Nephron progenitor cell (in vitro differentiated cells): Measurements from ENCODE around the gene KRT13.
A peak's percentile ranks its signal among the peaks of the same experiment; 100 is the strongest.

Experiments used
- DNase-seq: peaks from one replicate; pipeline ENCODE4 v3.0.0; 2021
- H3K27ac Mint-ChIP-seq: 2 replicates; pipeline ENCODE4 v1.8.0; 2021; ENCODE audit warnings: mild to moderate bottlenecking, moderate library complexity, mixed read lengths
- H3K27me3 Mint-ChIP-seq: 2 replicates; pipeline ENCODE4 v1.8.0; 2021; ENCODE audit warnings: mild to moderate bottlenecking, low read depth, mixed read lengths; ENCODE audit not compliant: poor library complexity
- H3K36me3 Mint-ChIP-seq: 2 replicates; pipeline ENCODE4 v1.8.0; 2021; ENCODE audit warnings: low read depth, mixed read lengths
- H3K4me1 Mint-ChIP-seq: 2 replicates; pipeline ENCODE4 v1.8.0; 2021; ENCODE audit warnings: mixed read lengths
- H3K4me3 Mint-ChIP-seq: 2 replicates; pipeline ENCODE4 v1.8.0; 2021; ENCODE audit warnings: mild to moderate bottlenecking, moderate library complexity, mixed read lengths
- H3K9me3 Mint-ChIP-seq: 2 replicates; pipeline ENCODE4 v1.8.0; 2021; ENCODE audit warnings: mild to moderate bottlenecking, moderate library complexity, mixed read lengths
- TF ChIP-seq, protein P1 (sequence below): fragments of 200-600 bp; sonication (generic); IDR thresholded peaks from 2 replicates; pipeline ENCODE4 v1.5.0; 2021; ENCODE audit warnings: antibody characterized with exemption

Gene KRT13

DNA sequence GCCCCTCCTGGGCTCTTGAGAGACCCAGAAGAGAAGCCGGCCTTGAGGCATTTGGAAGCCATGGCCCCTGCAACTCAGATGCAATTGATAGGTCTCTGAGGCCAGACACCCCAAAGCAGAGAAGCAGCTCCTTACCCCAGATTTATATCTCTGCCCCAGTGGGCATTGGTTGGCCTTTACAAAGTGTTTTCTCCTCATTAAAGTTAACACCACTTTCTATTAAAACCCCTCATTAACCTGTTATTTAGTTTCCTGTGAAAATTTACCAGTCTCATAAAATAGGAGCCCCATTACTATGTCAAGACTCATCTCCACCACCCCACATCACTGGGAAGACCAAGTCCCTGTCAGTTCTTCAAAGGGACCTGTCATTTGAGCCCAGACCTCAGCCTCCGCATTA lies 24.4 kb downstream of the KRT13 start, which contains the start of gene KRT35:
KRT35 (minus strand) TSS at position 116 of the 400 bp plus-strand sequence; CDS start at position 62, 54 bp downstream.
- Mint-ChIP-seq H3K27me3 (peaks cover 15% of the 10 kb centered on the region), H3K36me3 (no peaks in the 10 kb centered on the region), H3K27ac (peak within 1 kb of the TSS; percentile 47), H3K9me3 (no peaks in the 10 kb centered on the region), H3K4me1 (no peaks in the 10 kb centered on the region), H3K4me3 (no peak within 1 kb of the TSS)
- TF ChIP-seq, protein P1, sequence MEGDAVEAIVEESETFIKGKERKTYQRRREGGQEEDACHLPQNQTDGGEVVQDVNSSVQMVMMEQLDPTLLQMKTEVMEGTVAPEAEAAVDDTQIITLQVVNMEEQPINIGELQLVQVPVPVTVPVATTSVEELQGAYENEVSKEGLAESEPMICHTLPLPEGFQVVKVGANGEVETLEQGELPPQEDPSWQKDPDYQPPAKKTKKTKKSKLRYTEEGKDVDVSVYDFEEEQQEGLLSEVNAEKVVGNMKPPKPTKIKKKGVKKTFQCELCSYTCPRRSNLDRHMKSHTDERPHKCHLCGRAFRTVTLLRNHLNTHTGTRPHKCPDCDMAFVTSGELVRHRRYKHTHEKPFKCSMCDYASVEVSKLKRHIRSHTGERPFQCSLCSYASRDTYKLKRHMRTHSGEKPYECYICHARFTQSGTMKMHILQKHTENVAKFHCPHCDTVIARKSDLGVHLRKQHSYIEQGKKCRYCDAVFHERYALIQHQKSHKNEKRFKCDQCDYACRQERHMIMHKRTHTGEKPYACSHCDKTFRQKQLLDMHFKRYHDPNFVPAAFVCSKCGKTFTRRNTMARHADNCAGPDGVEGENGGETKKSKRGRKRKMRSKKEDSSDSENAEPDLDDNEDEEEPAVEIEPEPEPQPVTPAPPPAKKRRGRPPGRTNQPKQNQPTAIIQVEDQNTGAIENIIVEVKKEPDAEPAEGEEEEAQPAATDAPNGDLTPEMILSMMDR, result no peak
- no peak for DNase-seq

DNA sequence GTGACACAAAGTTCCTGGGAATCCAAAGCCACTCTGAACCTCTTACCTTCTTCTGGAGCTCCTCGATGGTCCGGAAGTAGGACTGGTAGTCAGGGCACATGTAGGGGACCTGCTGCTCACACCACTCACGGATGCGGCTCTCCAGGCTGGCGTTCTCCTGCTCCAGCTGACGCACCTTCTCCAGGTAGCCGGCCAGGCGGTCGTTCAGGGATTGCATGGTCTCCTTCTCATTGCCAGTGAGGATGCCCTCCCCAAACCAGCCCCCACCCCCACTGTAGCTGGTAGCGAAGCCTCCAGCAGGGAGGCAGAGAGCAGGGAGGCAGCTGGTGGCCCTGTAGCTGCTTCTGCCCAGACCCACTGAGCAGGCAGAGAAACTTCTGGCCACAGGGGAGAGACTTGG lies 24.8 kb downstream of the KRT13 start:
- no peaks in the 10 kb centered on the region for H3K9me3 Mint-ChIP-seq
- TF ChIP-seq, protein P1, result no peak
- H3K27ac Mint-ChIP-seq, result no peak overlapping the region
- no peak for DNase-seq
- H3K4me1 Mint-ChIP-seq, result no peaks in the 10 kb centered on the region
- no peaks in the 10 kb centered on the region for H3K36me3 Mint-ChIP-seq
- H3K27me3 Mint-ChIP-seq, result peaks cover 15% of the 10 kb centered on the region
- H3K4me3 Mint-ChIP-seq, result no peak overlapping the region

DNA sequence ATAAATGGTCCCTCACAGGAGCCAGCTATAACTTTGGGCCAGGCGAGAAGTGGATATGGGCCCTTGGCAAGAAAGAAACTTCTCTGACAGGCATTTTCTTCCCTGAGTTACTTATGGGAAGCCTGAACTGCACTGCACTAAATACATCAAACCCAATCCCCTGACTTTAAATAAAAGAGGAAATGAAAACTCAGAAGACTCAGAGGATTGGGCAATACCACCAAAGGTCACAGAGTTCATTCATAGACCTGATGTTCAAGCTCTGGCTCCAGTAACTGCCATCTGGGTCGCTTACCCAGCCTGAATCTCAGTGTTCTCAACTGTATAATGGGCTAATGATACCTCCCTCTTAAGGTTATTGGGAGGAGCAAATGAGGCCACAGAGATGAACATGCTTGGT lies 25.3 kb downstream of the KRT13 start:
- TF ChIP-seq, protein P1, result no peak
- H3K9me3 Mint-ChIP-seq, result no peaks in the 10 kb centered on the region
- no peaks in the 10 kb centered on the region for H3K4me1 Mint-ChIP-seq
- H3K4me3 Mint-ChIP-seq, result no peak overlapping the region
- DNase-seq, result no peak
- H3K27ac Mint-ChIP-seq, result no peak overlapping the region
- H3K27me3 Mint-ChIP-seq, result peaks cover 15% of the 10 kb centered on the region
- no peaks in the 10 kb centered on the region for H3K36me3 Mint-ChIP-seq

DNA sequence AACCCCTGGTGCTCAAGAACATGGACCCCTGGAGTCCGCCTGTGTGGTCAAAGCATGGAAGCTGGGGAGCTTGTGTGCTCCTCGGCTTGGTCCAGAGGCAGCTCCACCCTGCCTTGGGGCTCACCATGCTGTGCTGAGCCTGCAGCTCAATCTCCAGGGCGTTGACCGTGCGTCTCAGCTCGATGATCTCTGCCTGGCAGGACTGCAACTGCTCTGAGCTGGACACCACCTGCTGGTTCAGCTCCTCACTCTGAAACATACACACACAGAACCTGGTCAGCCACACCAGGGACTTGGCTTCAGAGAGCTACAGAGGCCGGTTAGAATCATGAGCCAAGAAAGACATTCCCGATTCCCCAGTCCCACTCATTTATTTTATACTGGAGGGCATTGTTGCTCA lies 27.2 kb downstream of the KRT13 start:
- DNase-seq, result no peak
- TF ChIP-seq, protein P1, result no peak
- H3K27ac Mint-ChIP-seq, result no peak overlapping the region
- no peaks in the 10 kb centered on the region for H3K4me1 Mint-ChIP-seq
- no peak overlapping the region for H3K4me3 Mint-ChIP-seq
- H3K36me3 Mint-ChIP-seq, result no peaks in the 10 kb centered on the region
- peaks cover 6% of the 10 kb centered on the region for H3K9me3 Mint-ChIP-seq
- H3K27me3 Mint-ChIP-seq, result peaks cover 13% of the 10 kb centered on the region

DNA sequence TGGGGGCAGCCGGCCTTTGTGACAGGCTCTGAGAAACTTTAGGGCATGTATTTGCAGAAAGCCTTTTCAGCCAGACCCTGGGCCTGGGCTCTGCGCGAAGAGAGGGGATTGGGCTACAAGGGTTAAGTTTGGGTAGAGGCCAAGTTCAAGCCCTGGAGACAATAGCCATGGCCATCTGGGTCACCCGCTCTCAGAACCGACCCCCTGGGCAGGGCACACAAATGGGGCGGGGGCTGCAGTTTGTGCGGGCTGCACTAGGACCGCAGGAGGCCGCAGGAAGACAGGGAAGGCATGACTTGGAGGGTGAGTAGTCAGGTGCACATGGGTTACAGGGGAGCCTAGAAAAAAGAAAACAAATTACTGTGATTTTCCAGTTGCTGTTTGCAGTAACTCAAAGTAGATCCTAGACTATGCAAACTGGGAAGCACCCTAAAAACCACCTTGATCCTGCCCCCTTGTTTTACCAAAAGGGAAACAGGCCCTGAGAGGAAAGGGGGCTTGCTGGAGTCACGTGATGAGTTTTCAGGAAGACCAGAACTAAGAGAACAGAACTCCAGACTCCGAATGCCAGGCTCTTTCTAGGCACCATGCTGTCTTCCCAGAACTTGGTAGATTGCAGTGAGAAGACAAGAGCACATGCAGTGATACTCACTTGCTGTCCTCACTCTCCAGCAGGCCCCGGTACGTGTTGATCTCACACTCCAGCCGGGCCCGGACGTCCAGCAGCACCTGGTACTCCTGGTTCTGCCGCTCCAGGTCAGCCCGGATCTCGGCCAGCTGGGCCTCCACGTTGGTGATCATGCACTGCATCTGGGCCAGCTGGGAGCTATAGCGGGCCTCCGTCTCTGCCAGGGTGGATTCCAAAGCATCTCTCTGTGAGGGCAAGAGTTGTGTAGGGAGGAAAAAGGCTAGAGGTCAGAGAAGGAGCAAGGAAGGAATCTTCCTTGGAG lies 28.3 kb downstream of the KRT13 start:
- H3K27ac Mint-ChIP-seq, result no peak overlapping the region
- H3K4me3 Mint-ChIP-seq, result no peak overlapping the region
- TF ChIP-seq, protein P1, result no peak
- H3K27me3 Mint-ChIP-seq, result peaks cover 17% of the 10 kb centered on the region
- no peak for DNase-seq
- H3K4me1 Mint-ChIP-seq, result no peaks in the 10 kb centered on the region
- no peaks in the 10 kb centered on the region for H3K36me3 Mint-ChIP-seq
- peaks cover 12% of the 10 kb centered on the region for H3K9me3 Mint-ChIP-seq

DNA sequence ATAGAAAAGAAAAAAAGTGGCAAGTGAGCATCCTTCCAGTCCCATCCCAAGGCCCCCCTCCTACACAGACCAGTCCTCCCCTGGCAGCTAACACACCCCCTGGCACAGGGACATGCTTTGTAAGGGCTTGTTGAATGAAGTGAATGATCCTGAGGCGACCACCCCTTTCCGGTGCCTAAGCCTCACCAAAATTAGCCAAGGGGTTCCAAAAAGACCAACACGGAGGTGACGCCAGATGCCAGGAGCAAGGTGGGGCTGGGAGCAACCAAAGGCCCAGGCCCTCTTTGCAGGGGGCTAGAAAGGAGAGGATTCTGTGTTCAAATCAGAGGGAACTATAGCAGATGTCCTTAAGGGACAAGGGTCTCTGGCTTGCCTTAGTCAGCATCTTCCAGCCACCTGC lies 30.0 kb downstream of the KRT13 start:
- TF ChIP-seq, protein P1, result no peak
- Mint-ChIP-seq H3K9me3 (peaks cover 25% of the 10 kb centered on the region), H3K4me1 (no peaks in the 10 kb centered on the region), H3K27ac (no peak overlapping the region), H3K36me3 (no peaks in the 10 kb centered on the region), H3K4me3 (no peak overlapping the region), H3K27me3 (peaks cover 17% of the 10 kb centered on the region)
- no peak for DNase-seq
